WI38 (cell line): Measurements from ENCODE around the gene ANKRD11.

Source experiments
- H3K4me3 ChIP-seq: 2 replicates; pipeline ENCODE4 v1.5.1; 2011; ENCODE audit warnings: low read depth, mild to moderate bottlenecking, control low read depth, low read length
- CTCF ChIP-seq: IDR thresholded peaks from 2 replicates; pipeline ENCODE4 v1.5.1; 2012; ENCODE audit warnings: low read depth, mild to moderate bottlenecking, control low read depth, low read length

ANKRD11 gene

GRCh38 chr16:89375686-89376085 lies 114.7 kb downstream of the ANKRD11 start:
- TF ChIP-seq CTCF = no peak
- H3K4me3 ChIP-seq = no peak overlapping the region

- H3K4me3 ChIP-seq = no peak overlapping the region
- TF ChIP-seq CTCF = no peak
Measured at GRCh38 chr16:89375021-89375420, 115.3 kb downstream of the ANKRD11 start.

GRCh38 chr16:89374393-89374960 lies 115.9 kb downstream of the ANKRD11 start:
- TF ChIP-seq CTCF = no peak
- no peak overlapping the region for H3K4me3 ChIP-seq

GRCh38 chr16:89373355-89374110 lies 116.8 kb downstream of the ANKRD11 start:
- TF ChIP-seq CTCF = no peak
- H3K4me3 ChIP-seq = no peak overlapping the region

GRCh38 chr16:89371968-89372634 lies 118.3 kb downstream of the ANKRD11 start:
- TF ChIP-seq CTCF = no peak
- no peak overlapping the region for H3K4me3 ChIP-seq

GRCh38 chr16:89371386-89371785 lies 119.0 kb downstream of the ANKRD11 start:
- H3K4me3 ChIP-seq = no peak overlapping the region
- TF ChIP-seq CTCF = no peak

GRCh38 chr16:89370601-89371000 lies 119.8 kb downstream of the ANKRD11 start:
- H3K4me3 ChIP-seq = no peak overlapping the region
- TF ChIP-seq CTCF = no peak
